Loucy (cell line): ENCODE data around the gene INTS11.
A peak's percentile ranks its signal among the peaks of the same experiment; 100 is the strongest.

Experiments used
- H2AFZ ChIP-seq: fragments of 200-600 bp; sonication (generic); 2 replicates; pipeline ENCODE4 v1.6.0; 2016; ENCODE audit warnings: antibody characterized with exemption, mild to moderate bottlenecking, low read length, moderate library complexity
- H3F3A ChIP-seq: fragments of 200-600 bp; 2 replicates; pipeline ENCODE4 v1.6.0; 2016; ENCODE audit warnings: antibody characterized with exemption, low read depth, mild to moderate bottlenecking
- H3K27me3 ChIP-seq: fragments of 200-600 bp; sonication (generic); 2 replicates; pipeline ENCODE4 v1.6.1; 2014; ENCODE audit warnings: low read length, mild to moderate bottlenecking; ENCODE audit not compliant: insufficient read depth, poor library complexity, severe bottlenecking
- H3K36me3 ChIP-seq: fragments of 200-600 bp; sonication (generic); 2 replicates; pipeline ENCODE4 v1.6.1; 2016; ENCODE audit warnings: low read length; ENCODE audit not compliant: insufficient read depth
- H3K4me1 ChIP-seq: fragments of 200-600 bp; sonication (generic); 2 replicates; pipeline ENCODE4 v1.5.1; 2014; ENCODE audit warnings: low read length, mild to moderate bottlenecking; ENCODE audit not compliant: insufficient read depth, poor library complexity, severe bottlenecking
- H3K4me2 ChIP-seq: fragments of 200-600 bp; sonication (generic); 2 replicates; pipeline ENCODE4 v1.6.0; 2014; ENCODE audit warnings: antibody characterized with exemption, low read length, low read depth, mild to moderate bottlenecking; ENCODE audit not compliant: poor library complexity, severe bottlenecking
- H3K4me3 ChIP-seq: fragments of 200-600 bp; sonication (generic); 2 replicates; pipeline ENCODE4 v1.5.1; 2014; ENCODE audit warnings: low read length, mild to moderate bottlenecking, mixed read lengths; ENCODE audit not compliant: poor library complexity, severe bottlenecking
- H3K79me2 ChIP-seq: fragments of 200-600 bp; sonication (generic); 2 replicates; pipeline ENCODE4 v1.6.1; 2014; ENCODE audit warnings: low read length; ENCODE audit not compliant: insufficient read depth
- H3K9ac ChIP-seq: fragments of 200-600 bp; sonication (generic); 2 replicates; pipeline ENCODE4 v1.6.0; 2014; ENCODE audit warnings: mild to moderate bottlenecking, low read depth, low read length, moderate library complexity; ENCODE audit not compliant: poor library complexity, severe bottlenecking
- H3K9me2 ChIP-seq: fragments of 200-600 bp; sonication (generic); replicated peaks from 2 replicates; pipeline ENCODE4 v1.6.1; 2016; ENCODE audit warnings: low read depth, low read length, mixed read lengths
- H3K9me3 ChIP-seq: fragments of 200-600 bp; sonication (generic); 2 replicates; pipeline ENCODE4 v1.6.1; 2014; ENCODE audit warnings: mild to moderate bottlenecking, antibody characterized with exemption, low read length, low read depth; ENCODE audit not compliant: insufficient read depth
- H4K20me1 ChIP-seq: fragments of 200-600 bp; sonication (generic); 2 replicates; pipeline ENCODE4 v1.6.0; 2014; ENCODE audit warnings: antibody characterized with exemption, low read length, mild to moderate bottlenecking; ENCODE audit not compliant: insufficient read depth, poor library complexity, severe bottlenecking
- CTCF ChIP-seq: fragments of 200-600 bp; sonication (generic); conservative IDR thresholded peaks from 2 replicates; pipeline ENCODE4 v1.5.1; 2014; ENCODE audit warnings: mild to moderate bottlenecking, antibody characterized with exemption, low read length
- EZH2phosphoT487 ChIP-seq: fragments of 200-600 bp; IDR thresholded peaks from 2 replicates; pipeline ENCODE4 v1.6.1; 2018; ENCODE audit warnings: antibody characterized with exemption, mild to moderate bottlenecking, moderate library complexity, borderline replicate concordance

The INTS11 gene

GRCh38 chr1:1300352-1300739, 24.1 kb downstream of the INTS11 start:
- Histone ChIP-seq H3K9me3 (no peaks in the 10 kb centered on the region), H3K4me3 (no peak overlapping the region), H3K4me2 (no peak overlapping the region), H3K36me3 (no peaks in the 10 kb centered on the region), H3F3A (no peaks in the 10 kb centered on the region), H3K4me1 (peaks cover 4% of the 10 kb centered on the region), H2AFZ (no peak overlapping the region), H4K20me1 (peaks cover 15% of the 10 kb centered on the region), H3K9ac (no peak overlapping the region), H3K27me3 (no peaks in the 10 kb centered on the region), H3K9me2 (no peaks in the 10 kb centered on the region), H3K79me2 (no peaks in the 10 kb centered on the region; the same call in 1 of the 2 replicates)
- no peak for TF ChIP-seq EZH2phosphoT487
- 0 out of 2 replicates have a peak, but pooled peaks have one; percentile 16 for TF ChIP-seq CTCF

- TF ChIP-seq CTCF (peak; percentile 58), EZH2phosphoT487 (no peak)
- no peak overlapping the region for H3K9ac ChIP-seq
- H3K36me3 ChIP-seq: no peaks in the 10 kb centered on the region
- H3K4me1 ChIP-seq: no peaks in the 10 kb centered on the region
- no peak overlapping the region for H3K4me2 ChIP-seq
- no peak overlapping the region for H3K4me3 ChIP-seq
- no peaks in the 10 kb centered on the region for H3K9me3 ChIP-seq
- no peak overlapping the region for H2AFZ ChIP-seq
- no peaks in the 10 kb centered on the region for H3F3A ChIP-seq
- no peaks in the 10 kb centered on the region; the same call in 1 of the 2 replicates for H3K79me2 ChIP-seq
- no peaks in the 10 kb centered on the region for H3K27me3 ChIP-seq
- no peaks in the 10 kb centered on the region for H3K9me2 ChIP-seq
- H4K20me1 ChIP-seq: peaks cover 10% of the 10 kb centered on the region
Observed at GRCh38 chr1:1299686-1300351, 24.6 kb downstream of the INTS11 start.

GRCh38 chr1:1298861-1299685, 25.4 kb downstream of the INTS11 start:
- H3K36me3 ChIP-seq: no peaks in the 10 kb centered on the region
- no peak overlapping the region for H3K9ac ChIP-seq
- peaks cover 10% of the 10 kb centered on the region for H4K20me1 ChIP-seq
- no peaks in the 10 kb centered on the region for H3K4me1 ChIP-seq
- no peak for TF ChIP-seq CTCF
- no peak for TF ChIP-seq EZH2phosphoT487
- H3K9me3 ChIP-seq: no peaks in the 10 kb centered on the region
- H3F3A ChIP-seq: no peaks in the 10 kb centered on the region
- H3K79me2 ChIP-seq: no peaks in the 10 kb centered on the region; the same call in 1 of the 2 replicates
- H3K9me2 ChIP-seq: no peaks in the 10 kb centered on the region
- H3K4me2 ChIP-seq: no peak overlapping the region
- no peaks in the 10 kb centered on the region for H3K27me3 ChIP-seq
- H2AFZ ChIP-seq: no peak overlapping the region
- no peak overlapping the region for H3K4me3 ChIP-seq
